Measurements from ENCODE around the gene PRR5L.

DNA sequence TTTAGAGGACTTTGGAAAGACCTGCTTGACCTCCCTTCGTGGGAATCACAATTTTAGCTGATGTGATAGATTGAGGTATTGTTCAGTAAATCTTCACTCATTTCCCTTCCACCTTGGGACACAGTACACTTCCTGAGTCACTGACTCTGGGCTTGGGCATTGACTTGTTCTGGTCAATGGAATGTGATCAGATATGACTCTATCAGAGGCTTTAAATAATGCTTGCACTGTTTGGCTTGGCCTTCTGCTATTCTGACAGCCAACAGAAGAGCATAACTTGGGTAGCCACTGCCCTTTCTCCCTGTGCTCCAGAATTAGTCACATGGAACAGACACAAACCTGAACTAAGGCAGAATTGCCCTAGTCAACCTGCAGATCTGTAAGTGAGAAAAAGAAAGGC is 12.5 kb downstream of the PRR5L start:
- TF ChIP-seq GATA2 (IDR thresholded peaks at IDR 0.05; ENCODE audit: low read depth, low read length) (no peak), GATA3 (IDR thresholded peaks at IDR 0.05; ENCODE audit: low read depth, low read length) (no peak)
